HEK293 (cell line): Measurements from ENCODE around the gene OTX1.

Experiments
- CTCF ChIA-PET: fragments of 350-600 bp; formaldehyde crosslinking; extraction: SDS; loops from one replicate; lab custom pipeline; 2021; ENCODE audit warnings: antibody characterized with exemption; lab: Yijun Ruan, JAX
- POLR2A ChIA-PET: fragments of 300-600 bp; formaldehyde crosslinking; extraction: SDS; loops from one replicate; lab custom pipeline; 2020; ENCODE audit warnings: antibody characterized with exemption, inconsistent platforms; lab: Yijun Ruan, JAX
- H3K27ac ChIP-seq: fragments of 200-500 bp; sonication (Bioruptor generic); 2 replicates; pipeline ENCODE4 v1.5.1; 2014; ENCODE audit warnings: low read depth, low read length, control low read depth, inconsistent platforms; ENCODE audit errors: extremely low read depth
- H3K36me3 ChIP-seq, 2 experiments: fragments of 200-500 bp in 1 of 2; sonication (Bioruptor generic) in 1 of 2; 1 replicate in 1 of 2; 2 replicates in 1 of 2; pipeline ENCODE4 v1.5.1; 2014 to 2017; ENCODE audit warnings: inconsistent platforms in 2 of 2, low read length in 2 of 2; ENCODE audit not compliant: control insufficient read depth in 2 of 2, insufficient read depth in 1 of 2
- H3K4me1 ChIP-seq: fragments of 200-500 bp; sonication (Bioruptor generic); 2 replicates; pipeline ENCODE4 v1.5.1; 2014; ENCODE audit warnings: mild to moderate bottlenecking, low read length, inconsistent platforms; ENCODE audit not compliant: control insufficient read depth, insufficient read depth
- H3K4me3 ChIP-seq: 2 replicates; pipeline ENCODE4 v1.5.1; 2011; ENCODE audit warnings: low read depth, mild to moderate bottlenecking, control low read depth, low read length, moderate library complexity
- H3K9me3 ChIP-seq: fragments of 200-500 bp; sonication (Bioruptor generic); 2 replicates; pipeline ENCODE4 v1.5.1; 2014; ENCODE audit warnings: low read depth, low read length, inconsistent platforms; ENCODE audit not compliant: control insufficient read depth, insufficient read depth
- KLF10 ChIP-seq: fragments of 450-650 bp; IDR thresholded peaks from 2 replicates; pipeline ENCODE4 v1.5.1; 2018; ENCODE audit warnings: missing biosample characterization, mild to moderate bottlenecking, missing genetic modification characterization
- PRDM6 ChIP-seq: fragments of 450-650 bp; formaldehyde crosslinking; IDR thresholded peaks from 2 replicates; pipeline ENCODE4 v1.5.1; 2017; ENCODE audit warnings: missing biosample characterization, missing genetic modification characterization
- TRIM28 ChIP-seq: IDR thresholded peaks from 2 replicates; pipeline ENCODE4 v1.6.1; 2011; ENCODE audit warnings: low read length, control low read depth, borderline replicate concordance
- TSHZ1 ChIP-seq: fragments of 450-650 bp; formaldehyde crosslinking; IDR thresholded peaks from 2 replicates; pipeline ENCODE4 v1.5.1; 2016; ENCODE audit warnings: missing biosample characterization, missing genetic modification characterization, borderline replicate concordance
- ZNF26 ChIP-seq: fragments of 450-650 bp; formaldehyde crosslinking; IDR thresholded peaks from 2 replicates; pipeline ENCODE4 v1.5.1; 2016; ENCODE audit warnings: missing biosample characterization, missing genetic modification characterization
- ZNF510 ChIP-seq: fragments of 450-650 bp; formaldehyde crosslinking; IDR thresholded peaks from 2 replicates; pipeline ENCODE4 v1.5.1; 2018; ENCODE audit warnings: mild to moderate bottlenecking, missing genetic modification characterization, missing biosample characterization; ENCODE audit not compliant: insufficient replicate concordance
- ZNF544 ChIP-seq: fragments of 450-650 bp; formaldehyde crosslinking; IDR thresholded peaks from 2 replicates; pipeline ENCODE4 v1.5.0; 2017; ENCODE audit warnings: missing biosample characterization, missing genetic modification characterization
- ZNF610 ChIP-seq: fragments of 450-650 bp; formaldehyde crosslinking; IDR thresholded peaks from 2 replicates; pipeline ENCODE4 v1.5.1; 2016; ENCODE audit warnings: missing biosample characterization, missing genetic modification characterization, borderline replicate concordance
- ZNF626 ChIP-seq: fragments of 450-650 bp; sonication (Bioruptor Pico); formaldehyde crosslinking; IDR thresholded peaks from 2 replicates; pipeline ENCODE4 v1.5.1; 2018; ENCODE audit warnings: missing biosample characterization, missing genetic modification characterization, inconsistent platforms
- ZXDB ChIP-seq: fragments of 450-650 bp; formaldehyde crosslinking; IDR thresholded peaks from 2 replicates; pipeline ENCODE4 v1.5.1; 2016; ENCODE audit warnings: missing biosample characterization, missing genetic modification characterization

The OTX1 gene

GRCh38 chr2:63056107-63057050 lies 5.7 kb downstream of the OTX1 start:
- Histone ChIP-seq H3K4me1 (no peaks in the 10 kb centered on the region), H3K27ac (no peak overlapping the region), H3K36me3 (peaks cover 0 to 51% of the 10 kb centered on the region in 2 experiments; a peak in 2 of 3 replicates), H3K9me3 (no peaks in the 10 kb centered on the region), H3K4me3 (no peak overlapping the region)
- ChIA-PET POLR2A (no interaction called here), CTCF (no interaction called here)
- no peak for TF ChIP-seq ZNF26 (tag by site-specific recombination)
- TF ChIP-seq TSHZ1 (tag by site-specific recombination), result no peak
- no peak for TF ChIP-seq KLF10 (tag by site-specific recombination)
- TF ChIP-seq PRDM6, result no peak
- no peak for TF ChIP-seq ZXDB (tag by site-specific recombination)
- no peak for TF ChIP-seq ZNF510 (tag by site-specific recombination)

- no peak overlapping the region for H3K4me3 ChIP-seq
- TF ChIP-seq ZNF544 (no peak), ZNF626 (no peak), ZNF610 (no peak), TRIM28 (no peak)
- H3K27ac ChIP-seq, result no peak overlapping the region
- CTCF ChIA-PET, result interaction anchor here (0.6 kb wide), 1 partner anchor 95 kb away, joined by 4 read pairs; no protein-coding TSS in a partner anchor
- H3K4me1 ChIP-seq, result no peaks in the 10 kb centered on the region
- peaks cover 0 to 46% of the 10 kb centered on the region in 2 experiments; a peak in 2 of 3 replicates for H3K36me3 ChIP-seq
- no peaks in the 10 kb centered on the region for H3K9me3 ChIP-seq
- POLR2A ChIA-PET, result no interaction called here
These were observed 6.9 kb downstream of the OTX1 start for GRCh38 chr2:63057249-63058143.
